Stimulated activated CD4-positive, alpha-beta T cell treated with anti-CD3 and anti-CD28 coated beads, Interleukin-4, amount 100 ng/mL, for 1 hour (primary cell): ENCODE data around the gene CACNA1B.

ENCODE experiments used
- DNase-seq: peaks from one replicate; pipeline ENCODE4 v3.0.0-alpha.2; 2020

Gene CACNA1B

DNA sequence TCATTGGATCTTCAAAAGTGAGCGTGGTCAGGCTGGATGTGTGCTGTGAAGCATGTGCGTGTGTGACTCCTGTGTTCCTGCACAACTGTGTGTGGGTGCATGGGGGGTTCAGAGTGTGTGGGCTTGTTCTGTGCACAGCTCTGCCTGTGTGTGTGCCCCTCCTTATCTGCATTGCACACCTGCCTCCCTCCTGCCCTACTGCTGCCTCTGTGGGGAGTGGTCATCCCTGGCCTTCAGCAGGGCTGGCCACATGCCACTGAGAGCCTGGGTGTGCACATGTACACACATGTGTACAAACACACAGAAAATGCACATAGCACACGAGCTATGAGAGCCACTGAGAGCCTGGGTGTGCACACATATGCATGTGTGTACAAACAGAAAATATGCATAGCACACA is 92.1 kb downstream of the CACNA1B start:
- no peak for DNase-seq

DNA sequence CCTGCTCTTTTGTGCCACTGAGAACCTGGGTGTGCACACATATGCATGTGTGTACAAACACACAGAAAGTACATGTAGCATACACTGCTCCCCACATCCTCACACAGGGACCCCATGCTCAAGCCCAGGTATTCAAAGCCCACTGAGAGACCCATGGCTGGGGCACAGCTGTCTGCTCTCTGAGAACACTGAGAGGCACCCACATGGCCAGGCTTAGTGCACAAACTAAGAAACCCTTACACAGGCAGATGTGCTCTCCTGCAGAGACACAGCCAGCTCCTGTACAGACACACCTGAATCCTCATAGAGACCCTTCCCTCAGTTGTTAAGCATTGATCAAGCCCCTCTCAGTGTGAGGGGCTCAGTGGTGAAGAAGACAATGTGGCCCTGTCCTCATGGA is 92.5 kb downstream of the CACNA1B start:
- DNase-seq: no peak

DNA sequence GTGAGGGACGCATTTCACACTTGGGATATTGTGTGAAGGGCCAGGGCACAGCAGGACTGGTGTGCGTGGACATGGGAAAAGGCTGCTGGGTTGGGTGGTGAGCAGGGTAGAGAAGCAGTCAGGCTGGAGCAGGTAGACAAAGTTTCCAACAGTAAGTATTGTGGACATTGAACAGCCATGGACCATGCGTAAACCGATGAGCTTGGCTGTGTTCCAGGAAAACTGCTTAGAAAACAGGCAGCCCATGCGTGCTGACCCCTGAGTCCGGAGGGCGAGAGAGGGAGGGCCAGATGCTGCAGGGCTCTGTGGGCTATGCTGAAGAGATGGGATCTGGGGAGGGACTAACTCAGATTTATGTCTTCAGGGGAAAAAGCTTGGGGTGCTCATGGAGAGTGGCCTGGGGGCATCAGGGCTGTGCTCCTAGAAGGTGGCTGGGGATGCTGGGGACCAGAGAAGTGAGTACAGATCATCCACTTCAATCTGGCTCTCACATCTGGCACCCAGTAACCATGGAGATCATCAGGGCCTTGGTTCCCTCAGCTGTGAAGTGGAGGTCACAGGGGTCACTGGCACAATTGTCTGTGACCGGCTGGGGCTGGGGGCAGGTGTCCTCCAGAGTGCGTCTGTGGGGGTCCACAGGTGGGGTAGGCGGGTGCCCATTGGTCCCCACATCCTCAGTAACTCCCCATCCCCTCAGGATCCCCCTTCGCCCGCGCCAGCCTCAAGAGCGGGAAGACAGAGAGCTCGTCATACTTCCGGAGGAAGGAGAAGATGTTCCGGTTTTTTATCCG is 93.3 kb downstream of the CACNA1B start:
- no peak for DNase-seq

DNA sequence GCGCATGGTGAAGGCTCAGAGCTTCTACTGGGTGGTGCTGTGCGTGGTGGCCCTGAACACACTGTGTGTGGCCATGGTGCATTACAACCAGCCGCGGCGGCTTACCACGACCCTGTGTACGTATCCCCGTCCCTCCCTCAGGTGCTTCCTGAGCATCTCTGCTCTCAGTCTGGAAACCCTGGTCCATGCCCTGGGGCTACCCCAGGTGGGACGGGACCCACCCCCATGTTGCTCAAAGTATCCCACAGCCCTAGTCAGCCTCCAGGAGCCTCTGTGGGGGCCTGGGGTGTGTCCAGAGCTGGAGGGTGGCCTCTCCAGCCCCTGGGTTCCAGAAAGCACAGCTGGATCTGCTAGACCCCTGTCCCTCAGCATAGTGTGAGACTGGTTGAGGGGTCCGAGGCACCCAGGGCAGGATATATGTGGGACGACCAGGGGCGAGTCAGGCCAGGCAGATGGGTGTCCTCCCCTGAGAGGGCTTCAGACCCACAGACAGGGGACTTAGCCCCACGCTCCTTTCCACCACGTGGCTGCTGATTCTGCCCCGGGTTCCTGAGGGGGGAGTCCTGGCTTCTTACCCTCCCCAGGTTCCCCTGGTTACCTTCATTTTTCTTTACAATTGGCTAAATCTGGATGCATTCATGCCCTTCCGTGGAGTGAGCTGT is 94.0 kb downstream of the CACNA1B start:
- no peak for DNase-seq

DNA sequence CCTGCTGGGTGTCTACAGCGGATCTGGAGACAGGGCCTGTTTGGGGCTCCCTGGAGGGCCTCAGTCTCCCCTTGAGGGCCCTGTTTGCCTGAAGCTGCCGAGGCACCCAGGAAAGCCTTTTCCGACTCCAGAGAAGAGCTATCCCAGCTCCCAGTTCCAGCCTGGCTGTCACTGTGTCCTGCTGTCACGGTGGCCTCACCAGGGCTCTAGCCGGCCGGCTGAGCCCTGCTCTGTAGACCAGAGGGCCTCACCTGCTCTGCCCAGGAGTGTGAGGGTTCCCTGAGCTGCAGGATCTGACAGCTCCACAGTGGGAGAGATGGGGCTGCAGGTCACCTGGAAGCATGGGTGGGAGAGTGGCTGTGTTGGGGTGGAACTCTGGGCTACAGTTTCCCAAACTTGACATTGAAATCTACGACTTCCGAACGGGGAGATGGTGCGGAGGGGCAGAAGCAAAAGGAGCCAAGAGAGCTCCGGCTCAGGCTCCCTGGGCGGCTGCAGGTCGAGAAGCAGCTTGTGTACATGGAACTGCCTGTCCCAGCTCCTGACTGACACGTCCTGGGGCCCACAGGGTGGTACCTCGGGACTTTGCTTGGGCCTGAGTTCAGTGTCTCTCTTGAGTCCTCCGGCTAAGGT is 94.9 kb downstream of the CACNA1B start:
- DNase-seq: no peak

DNA sequence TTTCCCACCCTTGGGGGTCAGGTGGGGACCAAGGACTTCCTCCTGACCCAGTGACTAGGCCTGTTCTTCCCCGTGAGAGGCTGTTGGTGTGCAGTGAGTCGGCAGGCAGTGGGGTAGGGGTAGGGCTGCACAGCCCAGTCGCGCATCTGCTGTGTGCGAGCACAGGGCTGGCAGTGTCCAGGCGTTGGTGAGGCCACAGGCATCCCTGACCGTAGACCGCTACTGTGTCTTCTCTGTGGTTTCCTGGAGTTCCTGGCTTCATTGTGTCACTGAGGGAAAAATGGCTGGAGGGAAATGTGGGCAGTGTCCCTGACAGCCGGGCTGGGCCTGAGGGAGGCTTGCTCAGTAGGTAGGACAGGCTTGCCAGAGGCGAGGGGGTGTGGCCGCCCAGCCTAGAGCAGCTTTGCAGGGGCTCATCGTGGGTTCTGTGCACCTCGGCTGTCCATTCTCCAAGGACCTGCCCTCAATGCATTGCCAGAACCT is 95.4 kb downstream of the CACNA1B start:
- DNase-seq: no peak

DNA sequence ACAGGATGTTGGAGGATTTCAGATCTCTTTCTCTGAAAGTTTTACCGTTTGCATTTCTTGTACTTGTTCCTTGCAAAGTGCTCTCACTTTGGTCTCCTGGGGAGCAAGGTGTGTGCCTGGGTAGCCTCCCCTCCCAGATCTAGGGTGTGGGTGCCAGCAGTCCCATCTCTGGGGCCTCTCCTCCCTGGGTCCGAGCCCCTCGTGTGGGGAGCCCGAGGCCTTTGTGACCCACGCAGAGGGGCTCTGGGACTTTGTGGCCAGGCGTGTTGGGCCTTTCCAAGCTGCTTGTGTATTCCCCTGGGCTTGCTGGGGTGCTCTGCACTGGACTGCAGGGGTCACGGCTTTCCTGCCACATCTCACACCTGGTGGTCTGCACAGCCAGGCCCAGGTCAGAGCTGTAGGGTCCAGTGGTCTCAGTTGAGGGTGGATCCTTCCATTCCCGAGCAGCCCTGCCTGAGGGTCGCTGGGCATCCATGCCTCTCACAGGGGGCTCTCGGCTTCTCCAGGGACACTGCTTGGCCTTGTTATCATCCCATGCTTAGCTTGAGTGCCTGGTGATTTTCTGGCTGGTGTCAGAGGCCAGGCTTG is 96.3 kb downstream of the CACNA1B start:
- no peak for DNase-seq

DNA sequence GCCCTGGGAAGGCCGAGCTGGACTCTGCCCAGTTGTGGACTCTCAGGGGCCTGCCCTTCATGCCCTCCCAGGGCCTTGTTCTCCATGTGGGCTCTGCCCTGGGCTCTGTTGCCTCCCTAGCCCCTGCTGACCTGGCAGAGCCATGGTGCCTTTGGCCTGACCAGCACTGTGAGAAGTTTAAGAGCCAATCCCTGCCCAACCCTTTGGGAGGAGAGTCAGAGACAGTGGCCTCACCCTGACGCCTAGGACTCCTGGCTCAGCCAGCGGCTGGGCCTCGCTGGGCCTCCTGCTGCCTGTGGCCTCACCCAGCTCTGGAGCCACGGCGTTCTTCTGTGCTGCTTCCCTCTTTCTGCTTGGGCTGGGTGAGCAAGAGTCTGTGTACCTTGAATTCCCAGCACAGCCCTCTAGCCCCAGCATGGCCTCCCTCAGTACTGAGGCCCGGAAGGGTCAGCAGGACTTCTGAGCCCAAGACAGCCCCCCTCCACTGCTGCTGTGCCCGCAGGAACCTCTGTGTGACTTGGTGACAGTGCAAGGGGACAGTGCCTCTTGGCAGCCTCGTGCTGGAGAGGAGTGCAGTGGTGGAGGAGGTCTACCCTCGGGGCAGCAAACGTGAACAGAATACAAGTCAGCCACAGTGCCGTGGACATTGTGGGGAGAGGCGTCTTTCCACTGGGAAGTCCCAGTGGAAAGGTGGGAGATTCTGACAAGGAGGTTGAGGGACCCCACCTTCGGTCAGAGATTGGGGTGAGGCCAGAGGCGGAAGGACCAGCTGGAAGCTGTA is 97.4 kb downstream of the CACNA1B start:
- no peak for DNase-seq

DNA sequence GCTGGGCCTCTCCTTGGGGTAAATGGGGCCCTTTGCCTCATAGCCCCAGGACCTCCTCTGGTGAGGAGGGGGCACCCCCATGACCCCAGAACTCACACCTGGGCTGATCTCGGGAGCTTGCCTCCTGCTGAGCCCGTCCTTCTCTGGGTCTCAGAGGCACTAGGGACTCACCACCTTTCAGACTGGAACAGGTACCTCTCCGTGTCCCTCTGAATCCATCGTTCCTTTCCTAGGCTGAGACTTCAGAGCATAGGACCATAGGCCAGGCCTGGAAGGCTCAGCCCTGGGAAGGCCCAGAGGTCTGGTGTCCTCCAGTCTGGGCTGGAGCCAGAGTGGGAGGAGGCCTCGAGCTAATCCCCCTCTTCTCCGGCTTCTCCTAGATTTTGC is 97.9 kb downstream of the CACNA1B start:
- no peak for DNase-seq

DNA sequence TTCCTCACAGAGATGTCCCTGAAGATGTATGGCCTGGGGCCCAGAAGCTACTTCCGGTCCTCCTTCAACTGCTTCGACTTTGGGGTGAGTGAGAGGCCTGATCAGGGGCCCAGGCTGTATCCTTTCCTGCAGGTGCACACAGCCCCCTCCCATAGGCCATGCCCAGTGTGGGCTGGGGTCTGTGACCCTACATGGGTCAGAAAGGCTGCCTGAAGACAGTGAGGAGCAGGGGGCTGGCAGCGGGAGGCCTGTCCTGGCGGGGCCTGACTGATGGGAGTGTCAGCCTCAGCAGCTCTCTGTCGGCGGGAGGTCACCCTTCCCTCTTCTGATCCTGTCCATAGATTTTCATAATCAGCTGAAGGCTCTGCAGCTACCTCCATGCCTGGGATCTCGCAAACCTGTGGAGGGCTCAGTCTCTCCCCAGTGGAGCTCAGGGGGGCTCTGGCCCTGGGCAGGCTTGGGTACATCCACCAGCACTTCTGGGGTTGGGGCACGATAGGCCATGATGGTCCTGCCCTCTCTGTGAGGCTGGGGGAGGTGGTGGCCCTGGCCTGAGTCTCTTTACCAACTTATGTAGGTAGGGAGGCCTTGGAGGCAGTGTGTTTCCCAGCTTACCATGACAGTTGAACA is 98.5 kb downstream of the CACNA1B start:
- DNase-seq: no peak

DNA sequence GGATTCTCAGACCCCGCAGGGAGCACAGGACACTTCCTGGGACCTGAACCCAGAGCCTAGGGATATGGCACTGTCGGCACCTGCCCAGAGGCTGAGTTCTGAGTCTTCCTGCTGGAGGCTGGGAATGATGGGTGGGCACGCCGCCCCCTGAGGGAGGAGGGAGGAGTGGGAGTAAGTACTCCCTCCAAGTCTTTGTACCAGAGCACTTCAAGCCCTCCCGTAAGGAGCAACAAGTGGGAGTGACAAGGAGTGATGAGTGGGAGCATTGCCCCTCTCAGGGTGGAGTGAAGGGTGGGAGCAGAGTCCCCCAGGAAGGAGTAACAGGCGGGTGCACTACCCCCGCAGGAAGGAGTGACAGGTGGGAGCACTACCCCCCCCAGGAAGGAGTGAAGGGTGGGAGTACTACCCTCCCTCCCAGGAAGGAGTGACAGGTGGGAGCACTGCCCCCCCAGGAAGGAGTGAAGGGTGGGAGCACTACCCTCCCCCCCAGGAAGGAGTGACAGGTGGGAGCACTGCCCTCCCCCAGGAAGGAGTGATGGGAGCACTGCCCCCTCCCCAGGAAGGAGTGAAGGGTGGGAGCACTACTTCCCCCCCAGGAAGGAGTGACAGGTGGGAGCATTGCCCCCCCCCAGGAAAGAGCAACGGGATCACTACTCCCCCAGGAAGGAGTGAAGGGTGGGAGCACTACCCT is 100.1 kb downstream of the CACNA1B start:
- DNase-seq: no peak

DNA sequence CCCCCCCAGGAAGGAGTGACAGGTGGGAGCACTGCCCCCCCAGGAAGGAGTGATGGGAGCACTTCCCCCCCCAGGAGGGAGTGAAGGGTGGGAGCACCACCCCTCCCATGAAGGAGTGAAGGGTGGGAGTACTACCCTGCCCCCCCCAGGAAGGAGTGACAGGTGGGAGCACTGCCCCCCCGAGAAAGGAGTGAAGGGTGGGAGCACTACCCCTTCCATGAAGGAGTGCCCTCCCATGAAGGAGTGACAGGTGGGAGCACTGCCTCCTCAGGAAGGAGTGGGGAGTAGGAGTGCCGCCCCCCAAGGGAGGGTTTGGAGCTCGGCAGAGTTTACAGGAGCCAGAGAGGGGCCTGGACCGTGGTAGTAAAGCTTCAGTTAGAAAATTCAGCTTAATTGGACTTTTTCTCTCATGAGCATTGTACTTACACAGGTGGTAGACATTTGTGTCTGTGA is 100.7 kb downstream of the CACNA1B start:
- DNase-seq: no peak

DNA sequence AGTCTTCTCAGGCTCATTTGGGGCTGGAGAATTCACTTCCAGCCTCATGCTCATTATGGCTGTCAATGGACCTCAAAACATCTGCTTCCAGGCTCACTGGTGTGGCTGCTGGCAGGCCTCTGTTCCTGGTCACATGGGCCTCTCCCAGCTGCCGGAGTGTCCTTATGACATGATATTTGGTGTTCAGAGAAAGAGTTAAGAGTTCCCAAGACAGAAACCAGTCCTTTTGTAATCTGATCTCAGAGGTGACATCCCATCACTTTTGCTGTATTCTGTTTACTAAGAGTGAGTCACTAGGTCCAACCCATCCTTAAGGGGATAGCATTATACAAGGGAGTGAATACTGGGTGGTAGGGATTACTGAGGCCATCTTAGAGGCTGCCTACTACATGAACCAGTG is 104.6 kb downstream of the CACNA1B start:
- no peak for DNase-seq

DNA sequence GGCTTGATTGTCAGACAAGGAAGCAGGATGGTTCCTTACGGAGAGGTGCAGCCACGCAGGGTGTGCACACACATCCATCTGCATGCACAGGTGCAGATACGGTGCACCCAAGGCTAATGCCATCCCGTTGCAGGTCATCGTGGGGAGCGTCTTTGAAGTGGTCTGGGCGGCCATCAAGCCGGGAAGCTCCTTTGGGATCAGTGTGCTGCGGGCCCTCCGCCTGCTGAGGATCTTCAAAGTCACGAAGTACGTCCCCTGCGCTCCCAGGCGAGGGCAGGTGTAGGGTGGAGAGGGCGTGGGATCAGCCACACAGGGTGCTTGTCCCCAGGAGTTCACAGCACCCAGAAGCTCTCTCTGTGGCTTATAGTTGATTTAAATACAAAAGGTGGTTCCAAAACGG is 106.4 kb downstream of the CACNA1B start:
- no peak for DNase-seq

DNA sequence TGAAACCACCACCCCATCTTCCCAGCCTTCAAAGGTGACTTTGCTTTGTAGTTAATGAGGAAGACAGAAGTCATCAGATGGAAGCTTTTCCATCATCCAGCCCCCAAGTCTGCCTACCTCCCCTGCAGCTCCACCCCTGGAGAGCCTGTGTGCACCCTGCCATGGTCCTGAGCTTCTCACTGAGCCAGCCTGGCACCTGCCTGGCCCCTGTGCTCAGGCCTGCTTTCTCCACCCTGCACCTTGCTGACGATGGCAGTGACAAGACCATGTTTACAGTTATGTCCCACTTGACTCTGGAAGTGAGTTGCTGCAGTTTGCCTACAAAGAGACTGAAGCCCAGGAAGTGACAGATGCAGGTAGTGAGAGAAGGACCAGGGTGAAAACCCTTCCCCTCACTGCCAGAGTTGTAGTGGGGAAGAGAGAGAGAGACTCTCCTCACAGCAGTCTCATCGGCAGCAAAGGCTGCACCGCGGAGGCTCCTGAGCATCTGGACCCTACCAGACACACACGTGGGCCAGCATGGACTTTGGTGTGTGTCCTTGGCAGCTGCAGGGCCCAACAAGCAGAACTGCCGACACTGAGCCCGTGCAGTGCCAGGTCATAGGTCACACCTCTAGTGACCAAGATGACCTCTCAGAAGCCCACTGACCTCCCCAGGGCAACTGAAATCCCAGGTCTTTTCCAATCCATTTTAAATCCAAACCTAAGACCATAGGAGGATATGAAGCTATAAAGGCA is 107.1 kb downstream of the CACNA1B start:
- no peak for DNase-seq

DNA sequence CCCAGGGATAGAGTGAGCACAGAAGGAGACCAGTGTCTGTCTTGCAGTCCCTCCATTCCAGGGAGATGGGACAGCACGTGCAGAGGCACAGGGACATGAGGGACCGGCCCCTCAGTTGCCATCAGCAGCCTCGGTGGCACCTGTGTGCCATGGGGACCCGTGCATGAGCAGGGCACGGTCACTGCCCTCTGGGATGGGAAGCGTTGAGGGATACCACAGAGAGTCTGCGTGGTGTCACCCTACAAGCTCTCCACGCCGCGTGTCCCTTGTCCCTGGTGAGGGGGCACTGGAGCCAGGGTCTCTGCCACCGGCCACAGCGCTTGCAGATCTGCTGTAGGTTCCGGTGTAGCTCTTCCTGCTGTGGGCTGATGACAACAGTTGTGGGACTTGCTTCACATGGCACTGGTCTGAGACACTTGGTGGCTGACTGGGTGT is 108.1 kb downstream of the CACNA1B start:
- DNase-seq: no peak

DNA sequence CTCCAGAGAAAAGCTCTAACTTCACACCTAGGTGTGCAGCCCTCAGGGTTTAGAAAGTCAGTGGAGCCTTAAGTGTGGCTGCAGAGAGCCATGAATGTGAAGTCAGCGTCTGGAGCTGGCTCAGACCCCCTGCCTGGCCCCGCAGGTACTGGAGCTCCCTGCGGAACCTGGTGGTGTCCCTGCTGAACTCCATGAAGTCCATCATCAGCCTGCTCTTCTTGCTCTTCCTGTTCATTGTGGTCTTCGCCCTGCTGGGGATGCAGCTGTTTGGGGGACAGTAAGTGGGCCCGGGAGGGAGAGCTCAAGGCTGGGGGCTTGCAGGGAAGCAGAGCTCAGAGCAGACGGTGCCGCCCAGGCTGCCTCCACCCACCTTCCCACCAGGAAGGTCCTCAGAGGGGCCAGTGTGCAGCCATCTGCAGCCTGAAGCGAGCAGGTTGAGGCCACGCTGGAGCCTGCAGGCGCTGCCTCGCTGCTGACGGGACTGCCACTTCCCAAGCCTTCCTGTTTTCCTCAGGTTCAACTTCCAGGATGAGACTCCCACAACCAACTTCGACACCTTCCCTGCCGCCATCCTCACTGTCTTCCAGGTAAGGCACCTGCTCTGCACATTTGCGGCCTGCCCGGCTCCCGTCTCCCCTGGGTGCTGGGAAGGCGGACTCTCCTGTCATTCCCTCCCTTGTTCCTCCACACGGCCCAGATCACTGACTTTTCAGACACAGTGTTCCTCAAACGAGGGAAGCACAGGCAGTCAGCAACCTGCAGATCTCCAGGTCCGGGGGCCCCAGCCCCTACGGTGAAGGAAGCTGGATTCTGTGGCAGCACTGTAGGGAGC is 108.9 kb downstream of the CACNA1B start:
- no peak for DNase-seq

DNA sequence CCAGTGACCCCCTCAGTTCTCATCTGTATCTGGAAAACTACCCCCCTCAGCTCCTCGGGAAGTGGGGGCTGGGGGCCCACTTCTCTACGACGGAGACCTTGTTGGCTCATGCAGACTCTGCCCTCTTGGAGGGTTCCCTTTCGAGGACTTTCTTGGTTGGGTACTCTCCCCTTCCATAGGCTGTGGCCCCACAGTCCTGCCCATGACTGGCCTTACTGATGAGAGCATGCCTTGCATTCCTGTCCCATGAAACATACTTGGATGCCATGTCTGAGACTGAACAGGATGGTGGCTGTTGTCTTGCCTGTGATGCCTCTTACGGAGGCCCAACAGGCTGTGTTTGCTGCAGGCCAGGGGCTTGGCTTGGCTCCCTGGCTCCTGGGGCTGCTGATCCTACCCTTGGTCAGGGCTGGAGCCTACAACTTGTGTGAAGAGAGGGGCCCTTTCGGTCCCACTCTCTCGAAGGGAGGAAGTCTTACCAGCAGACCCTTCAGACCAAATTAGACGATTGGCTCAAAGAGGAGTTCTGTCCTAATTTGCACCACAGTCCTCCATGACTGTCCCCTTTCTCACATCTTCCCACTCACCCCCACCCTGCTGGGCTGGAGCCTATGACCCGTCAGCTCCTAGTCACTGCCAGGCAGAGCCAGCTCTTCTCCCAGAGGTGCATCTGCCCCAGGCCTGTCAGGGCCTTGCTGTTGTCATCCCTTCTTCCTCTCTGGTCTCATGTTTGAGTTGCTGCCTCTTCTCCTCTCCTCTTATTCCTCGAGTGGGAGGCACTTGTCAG is 109.9 kb downstream of the CACNA1B start:
- DNase-seq: no peak

DNA sequence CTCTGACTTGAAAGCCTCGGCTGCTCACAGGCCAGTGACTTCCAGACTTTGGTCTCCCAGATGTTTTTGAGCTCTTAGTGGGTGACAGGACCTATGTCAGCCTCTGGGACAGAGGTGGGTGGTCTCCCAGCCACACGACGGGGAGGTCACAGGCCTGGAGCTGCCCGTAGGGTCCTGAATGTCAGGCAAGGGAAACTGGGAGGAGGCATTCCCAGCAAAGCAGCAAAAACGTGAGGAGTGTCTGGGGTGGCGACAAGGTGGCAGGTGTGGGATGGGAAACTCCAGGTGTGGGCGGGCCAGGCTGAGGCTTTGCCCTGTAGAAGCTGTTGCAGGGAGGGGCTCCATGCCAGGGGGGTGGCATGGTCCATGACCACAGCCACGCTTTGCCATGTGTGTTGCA is 110.5 kb downstream of the CACNA1B start:
- DNase-seq: no peak
